ENCODE results near the gene ADGRE2. TPM values are rescaled to one million over a fixed set of nuclear protein-coding genes. Genes with fewer than 3 reads are reported as not detected.
A peak's percentile ranks its signal among the peaks of the same experiment; 100 is the strongest.

ADGRE2 gene
- total RNA-seq, 1 experiment from 2014 or later: 1.2 TPM

- no CpG with 5 or more reads among the region's 3 CpGs for WGBS (ENCODE audit: extremely low coverage, insufficient read length, low lambda C conversion rate)
- Mint-ChIP-seq H3K9me3 (peaks cover 5 to 12% of the 10 kb centered on the region in 2 experiments; a peak in 3 of 5 replicates), H3K4me1 (peaks cover 3 to 9% of the 10 kb centered on the region in 2 experiments; a peak in 2 of 4 replicates), H3K36me3 (ENCODE audit: insufficient read depth in 1 of 3, low read depth in 3 of 3) (no peaks in the 10 kb centered on the region), H3K4me3 (no peak overlapping the region), H3K27ac (no peak overlapping the region), H3K27me3 (ENCODE audit: low read depth) (peaks cover 13% of the 10 kb centered on the region)
- no peak overlapping the region for H3K56ac ChIP-seq (ENCODE audit: insufficient read length, low read depth, low read length)
- H4K8ac ChIP-seq (replicated peaks; ENCODE audit: insufficient read length, low read depth, low read length): no peak overlapping the region
- H2AFZ ChIP-seq (ENCODE audit: low read length): no peak overlapping the region
- no peak overlapping the region for H3K27ac ChIP-seq (ENCODE audit: insufficient read length, low read depth, low read length)
- H3K23ac ChIP-seq (ENCODE audit: insufficient read length, low read depth, low read length): no peak overlapping the region
- no peaks in the 10 kb centered on the region for H3K9me3 ChIP-seq (ENCODE audit: control insufficient read depth, low read depth, low read length)
- no peaks in the 10 kb centered on the region for H3K4me1 ChIP-seq (ENCODE audit: insufficient read depth, low read length)
- no peaks in the 10 kb centered on the region for H4K20me1 ChIP-seq (ENCODE audit: control insufficient read depth, insufficient read depth, insufficient read length)
- H3K4me2 ChIP-seq (ENCODE audit: insufficient read depth, insufficient read length, low read length): no peak overlapping the region
- no peak overlapping the region for H2BK120ac ChIP-seq (ENCODE audit: low read depth, low read length, poor library complexity, severe bottlenecking)
- no peaks in the 10 kb centered on the region for H3K27me3 ChIP-seq (ENCODE audit: insufficient read depth, low read length)
- no peak overlapping the region for H3K4ac ChIP-seq (ENCODE audit: low read depth, low read length)
- no peak overlapping the region for H2BK12ac ChIP-seq (ENCODE audit: insufficient read length, low read depth, low read length)
- no peak overlapping the region for H2BK5ac ChIP-seq (ENCODE audit: insufficient read length, low read length)
- H3T11ph ChIP-seq (ENCODE audit: low read length): no peak overlapping the region
- no peaks in the 10 kb centered on the region for H3K79me1 ChIP-seq (ENCODE audit: insufficient read depth, low read depth, low read length, poor library complexity, severe bottlenecking)
- no peak overlapping the region for H2BK20ac ChIP-seq (ENCODE audit: low read depth, low read length, poor library complexity, severe bottlenecking)
- H3K9ac ChIP-seq (ENCODE audit: extremely low read depth, insufficient read length, low read length): no peak overlapping the region
- no peak overlapping the region for H2BK15ac ChIP-seq (ENCODE audit: low read depth, low read length)
- H3K23me2 ChIP-seq (ENCODE audit: insufficient read length, low read depth, low read length, poor library complexity, severe bottlenecking): peaks cover 4% of the 10 kb centered on the region
- no peaks in the 10 kb centered on the region for H3K79me2 ChIP-seq (ENCODE audit: insufficient read depth, low read length)
- no peak overlapping the region for H4K91ac ChIP-seq (ENCODE audit: insufficient read length, low read depth, low read length)
- TF ChIP-seq CTCF (conservative IDR thresholded peaks at IDR 0.05): peak; percentile 59; the same call in 2 of the 3 replicates
- H3K18ac ChIP-seq (ENCODE audit: insufficient read length, low read depth, low read length): no peak overlapping the region
- H2AK5ac ChIP-seq (ENCODE audit: insufficient read length, low read length): no peak overlapping the region
- H3K14ac ChIP-seq (ENCODE audit: insufficient read depth, low read length): no peak overlapping the region
- no peak for DNase-seq
- no peak overlapping the region for H4K5ac ChIP-seq (ENCODE audit: insufficient read length, low read depth, low read length)
Observed at GRCh38 chr19:14686411-14686810, 91.9 kb downstream of the ADGRE2 start.
